ENCODE results near the gene PKN2.

GRCh38 chr1:88777604-88778149, 93.6 kb downstream of the PKN2 start:
- TF ChIP-seq CTCF (conservative IDR thresholded peaks at IDR 0.05; ENCODE audit: low read length) (no peak), EZH2phosphoT487 (IDR thresholded peaks at IDR 0.05; ENCODE audit: borderline replicate concordance) (no peak)
